Stimulated activated CD8-positive, alpha-beta memory T cell treated with anti-CD3 and anti-CD28 coated beads, Interleukin-4, amount 100 ng/mL, for 4 hours (primary cell): Measurements from ENCODE around the gene CHRND.
"Not testable (repeated sequence)": the region's sequence is repeated elsewhere in the genome, so short reads cannot be mapped to it uniquely, and the experiment has no call there.

Experiments used
- DNase-seq, 2 donors: peaks; one replicate each; pipeline ENCODE4 v3.0.0-alpha.2; 2020; ENCODE audit warnings: low read depth in 2 of 2, low spot score in 1 of 2

The CHRND gene

GRCh38 chr2:232570481-232570880, 44.5 kb downstream of the CHRND start:
- not testable (repeated sequence) for DNase-seq

- DNase-seq, result no peak
Observed at GRCh38 chr2:232571026-232571474, 45.1 kb downstream of the CHRND start.

GRCh38 chr2:232573042-232573441, 47.1 kb downstream of the CHRND start:
- no peak for DNase-seq

DNA sequence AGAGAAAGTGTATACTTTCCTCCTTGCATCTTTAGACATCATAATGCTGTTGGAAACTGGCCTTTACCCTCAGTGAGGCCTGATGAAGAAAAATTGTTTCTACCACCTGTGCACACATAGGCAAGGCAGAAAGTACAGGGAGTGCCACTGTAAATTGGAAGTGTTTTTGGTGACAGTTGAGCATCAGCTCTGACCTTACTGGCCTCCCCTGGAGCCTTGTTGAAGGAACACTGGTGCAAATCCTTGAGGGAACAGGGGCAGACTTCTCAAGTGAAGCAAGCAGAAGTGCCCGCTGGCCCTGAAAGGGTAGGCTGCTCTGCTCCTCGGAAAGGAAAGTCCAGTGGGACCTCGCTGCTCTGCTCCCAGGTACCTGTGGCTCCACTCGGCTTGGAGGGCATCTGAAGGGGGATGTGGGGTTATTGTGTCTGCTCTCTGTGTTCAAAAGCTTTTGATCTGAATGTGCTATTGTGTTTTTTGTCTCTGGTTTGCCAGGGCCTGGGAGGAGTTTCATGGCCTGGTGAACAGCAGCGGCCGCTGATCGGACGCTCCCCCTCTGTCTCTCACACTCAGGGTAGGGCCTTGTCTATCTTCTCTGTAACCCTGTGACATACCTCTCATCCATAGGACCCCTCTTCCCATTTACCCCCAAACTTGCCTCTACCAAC, 47.9 kb downstream of the CHRND start:
- DNase-seq, result no peak

GRCh38 chr2:232574674-232575403, 48.9 kb downstream of the CHRND start:
- DNase-seq, result no peak

DNA sequence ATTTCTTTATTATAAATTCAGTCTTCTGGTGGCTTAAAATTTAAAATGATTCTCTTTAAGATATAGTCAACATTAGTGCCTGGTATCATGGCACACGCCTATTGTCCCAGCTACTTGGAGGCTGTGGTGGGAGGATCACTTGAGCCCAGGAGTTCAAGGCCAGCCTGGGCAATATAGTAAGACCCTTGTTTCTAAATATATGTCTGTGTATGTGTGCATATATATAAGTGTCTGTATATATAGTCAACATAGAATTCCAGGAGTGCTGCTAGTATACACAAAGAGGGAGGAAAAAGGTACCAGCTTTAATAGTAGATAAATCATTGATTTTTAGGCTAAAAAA, 49.4 kb downstream of the CHRND start:
- DNase-seq, result no peak

- no peak for DNase-seq
Observed at GRCh38 chr2:232576995-232577394, 51.0 kb downstream of the CHRND start.

GRCh38 chr2:232577841-232578240, 51.9 kb downstream of the CHRND start:
- no peak for DNase-seq

GRCh38 chr2:232578626-232579025, 52.7 kb downstream of the CHRND start:
- no peak for DNase-seq

- DNase-seq, result no peak
Observed at GRCh38 chr2:232580648-232580981, 54.7 kb downstream of the CHRND start.

GRCh38 chr2:232581725-232582124, 55.8 kb downstream of the CHRND start:
- DNase-seq, result no peak

GRCh38 chr2:232584238-232584637, 58.3 kb downstream of the CHRND start:
- no peak for DNase-seq
